GM19324 (cell line): ENCODE measurements around the gene RPS27L.
"Not testable (repeated sequence)": the region's sequence is repeated elsewhere in the genome, so short reads cannot be mapped to it uniquely, and the experiment has no call there.

Experiments used
- ATAC-seq: cut with Tn5 transposase; IDR thresholded peaks from one replicate; pipeline ENCODE4 v1.9.1; 2021; ENCODE audit warnings: mild to moderate bottlenecking, moderate library complexity; ENCODE audit not compliant: unreplicated experiment, low FRiP score

Gene RPS27L

GRCh38 chr15:63104727-63105126 lies 52.5 kb downstream of the RPS27L start:
- no peak for ATAC-seq

- ATAC-seq = no peak
Observed at GRCh38 chr15:63103416-63103815, 53.9 kb downstream of the RPS27L start.

GRCh38 chr15:63099581-63099980 lies 57.7 kb downstream of the RPS27L start:
- ATAC-seq = not testable (repeated sequence)

GRCh38 chr15:63098901-63099300 lies 58.4 kb downstream of the RPS27L start:
- ATAC-seq = not testable (repeated sequence)
